Astrocyte (in vitro differentiated cells and primary cell): ENCODE measurements around the gene SUSD6.

Experiments used
- EZH2 ChIP-seq: IDR thresholded peaks from 2 replicates; pipeline ENCODE4 v1.6.1; 2012; ENCODE audit warnings: mild to moderate bottlenecking, low read length, inconsistent platforms; ENCODE audit not compliant: insufficient read depth
- TF ChIP-seq, protein P1 (sequence below): IDR thresholded peaks from 2 replicates; pipeline ENCODE4 v1.5.1; 2011; ENCODE audit warnings: low read depth, mild to moderate bottlenecking, inconsistent platforms, low read length, moderate library complexity; ENCODE audit not compliant: insufficient read depth

DNA sequence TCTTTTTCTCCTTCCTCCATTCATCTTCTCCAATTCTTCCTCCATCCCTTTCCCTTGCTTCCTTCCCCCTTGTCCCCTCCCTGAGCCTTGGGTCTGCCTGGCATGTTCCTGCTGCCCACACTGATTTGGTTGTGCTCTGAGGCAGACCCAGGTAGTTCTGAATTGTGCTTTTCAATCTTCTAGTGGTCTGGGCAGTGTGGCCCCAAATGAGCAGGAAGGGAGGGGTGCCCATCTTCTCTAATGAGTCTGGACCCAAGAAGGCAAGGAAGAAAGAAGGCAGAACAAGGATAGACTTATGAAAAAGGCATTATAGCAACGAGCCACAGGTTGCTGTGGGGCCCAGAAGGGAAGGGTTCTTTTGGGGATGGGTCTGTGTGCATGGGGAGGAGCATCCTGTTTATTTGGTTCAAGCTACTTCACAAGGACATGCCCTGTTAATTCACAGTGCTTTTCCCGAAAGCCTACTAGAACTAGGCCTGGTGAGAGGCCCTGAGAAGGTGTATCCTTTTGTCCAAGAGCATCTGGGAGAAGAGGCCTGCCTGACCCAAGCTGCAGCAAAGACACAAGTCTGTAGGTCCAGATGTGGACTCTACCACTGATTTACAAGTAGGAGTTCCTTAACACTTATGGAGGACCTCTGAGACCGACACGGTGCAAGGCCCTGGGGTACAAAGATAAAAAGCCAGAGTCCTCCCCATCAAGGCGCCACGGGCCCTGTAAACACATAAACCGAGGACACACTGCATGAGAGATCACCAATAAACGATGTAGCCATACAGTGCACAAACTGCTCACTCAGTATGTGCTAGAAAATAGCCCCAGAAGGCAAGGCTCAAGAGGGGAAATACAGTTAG lies 1.1 kb upstream of the SUSD6 start:
- TF ChIP-seq, protein P1, sequence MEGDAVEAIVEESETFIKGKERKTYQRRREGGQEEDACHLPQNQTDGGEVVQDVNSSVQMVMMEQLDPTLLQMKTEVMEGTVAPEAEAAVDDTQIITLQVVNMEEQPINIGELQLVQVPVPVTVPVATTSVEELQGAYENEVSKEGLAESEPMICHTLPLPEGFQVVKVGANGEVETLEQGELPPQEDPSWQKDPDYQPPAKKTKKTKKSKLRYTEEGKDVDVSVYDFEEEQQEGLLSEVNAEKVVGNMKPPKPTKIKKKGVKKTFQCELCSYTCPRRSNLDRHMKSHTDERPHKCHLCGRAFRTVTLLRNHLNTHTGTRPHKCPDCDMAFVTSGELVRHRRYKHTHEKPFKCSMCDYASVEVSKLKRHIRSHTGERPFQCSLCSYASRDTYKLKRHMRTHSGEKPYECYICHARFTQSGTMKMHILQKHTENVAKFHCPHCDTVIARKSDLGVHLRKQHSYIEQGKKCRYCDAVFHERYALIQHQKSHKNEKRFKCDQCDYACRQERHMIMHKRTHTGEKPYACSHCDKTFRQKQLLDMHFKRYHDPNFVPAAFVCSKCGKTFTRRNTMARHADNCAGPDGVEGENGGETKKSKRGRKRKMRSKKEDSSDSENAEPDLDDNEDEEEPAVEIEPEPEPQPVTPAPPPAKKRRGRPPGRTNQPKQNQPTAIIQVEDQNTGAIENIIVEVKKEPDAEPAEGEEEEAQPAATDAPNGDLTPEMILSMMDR = no peak
- no peak for TF ChIP-seq EZH2
